ENCODE results near the gene CCNG1. TPM values are rescaled to one million over a fixed set of nuclear protein-coding genes. Genes with fewer than 3 reads are reported as not detected.

Gene CCNG1
- polyA plus RNA-seq, 1 donor (not counting 4 experiments of a cell fraction or from before 2014, with no cell fraction given), result 96.7 TPM

DNA sequence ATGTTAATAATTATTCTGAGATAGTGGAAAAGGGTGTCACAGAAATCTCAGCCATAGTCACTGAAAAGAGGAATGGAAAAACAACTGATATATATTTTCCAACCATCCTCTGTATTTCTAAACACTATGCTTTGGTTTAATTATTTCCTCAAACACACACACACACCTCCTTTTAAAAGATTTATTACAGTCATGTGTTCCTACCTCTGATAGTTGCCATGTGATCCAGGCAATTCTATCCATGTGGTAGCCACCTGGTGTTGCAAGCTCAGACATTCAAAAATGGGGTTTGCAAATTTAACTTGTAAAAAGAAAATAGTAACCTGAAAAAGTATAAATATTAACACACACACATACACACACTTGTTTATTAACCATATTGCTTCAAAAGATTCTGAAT lies 40.0 kb upstream of the CCNG1 start:
- dilution Hi-C loops (cut with MboI; ENCODE audit: extremely low pct_ligation_motif_present, low sequenced_read_pairs), result no loop called here
- Histone ChIP-seq H3K4me1 (ENCODE audit: control insufficient read depth, extremely low read depth, insufficient read depth, low read length) (no peaks in the 10 kb centered on the region), H4K20me1 (ENCODE audit: control insufficient read depth, extremely low read depth, insufficient read depth, low read length) (no peaks in the 10 kb centered on the region), H3K9ac (ENCODE audit: control insufficient read depth, extremely low read depth, insufficient read depth, low read length) (no peak overlapping the region), H2AFZ (ENCODE audit: control insufficient read depth, low read length) (no peak overlapping the region), H3K27me3 (ENCODE audit: control insufficient read depth, extremely low read depth, insufficient read depth, low read length) (no peaks in the 10 kb centered on the region), H3K79me2 (ENCODE audit: control insufficient read depth, insufficient read depth, low read length) (no peaks in the 10 kb centered on the region), H3K36me3 (ENCODE audit: control insufficient read depth in 2 of 2, extremely low read depth in 1 of 2, insufficient read depth in 2 of 2, low read length in 2 of 2) (no peaks in the 10 kb centered on the region), H3K27ac (ENCODE audit: control insufficient read depth, insufficient read depth, low read length) (no peak overlapping the region), H3K9me1 (ENCODE audit: control insufficient read depth, extremely low read depth, insufficient read depth, low read length) (no peaks in the 10 kb centered on the region), H3K4me2 (ENCODE audit: control insufficient read depth, extremely low read depth, insufficient read depth, low read depth, low read length) (no peak overlapping the region), H3K9me3 (ENCODE audit: control insufficient read depth, low read depth, low read length) (no peaks in the 10 kb centered on the region), H3K4me3 (ENCODE audit: control insufficient read depth in 2 of 3, extremely low read depth in 1 of 3, insufficient read depth in 2 of 3, low read depth in 1 of 3, low read length in 3 of 3) (no peak overlapping the region)
- TF ChIP-seq EZH2 (IDR thresholded peaks at IDR 0.05; ENCODE audit: low read length), result no peak
- TF ChIP-seq, protein P1, sequence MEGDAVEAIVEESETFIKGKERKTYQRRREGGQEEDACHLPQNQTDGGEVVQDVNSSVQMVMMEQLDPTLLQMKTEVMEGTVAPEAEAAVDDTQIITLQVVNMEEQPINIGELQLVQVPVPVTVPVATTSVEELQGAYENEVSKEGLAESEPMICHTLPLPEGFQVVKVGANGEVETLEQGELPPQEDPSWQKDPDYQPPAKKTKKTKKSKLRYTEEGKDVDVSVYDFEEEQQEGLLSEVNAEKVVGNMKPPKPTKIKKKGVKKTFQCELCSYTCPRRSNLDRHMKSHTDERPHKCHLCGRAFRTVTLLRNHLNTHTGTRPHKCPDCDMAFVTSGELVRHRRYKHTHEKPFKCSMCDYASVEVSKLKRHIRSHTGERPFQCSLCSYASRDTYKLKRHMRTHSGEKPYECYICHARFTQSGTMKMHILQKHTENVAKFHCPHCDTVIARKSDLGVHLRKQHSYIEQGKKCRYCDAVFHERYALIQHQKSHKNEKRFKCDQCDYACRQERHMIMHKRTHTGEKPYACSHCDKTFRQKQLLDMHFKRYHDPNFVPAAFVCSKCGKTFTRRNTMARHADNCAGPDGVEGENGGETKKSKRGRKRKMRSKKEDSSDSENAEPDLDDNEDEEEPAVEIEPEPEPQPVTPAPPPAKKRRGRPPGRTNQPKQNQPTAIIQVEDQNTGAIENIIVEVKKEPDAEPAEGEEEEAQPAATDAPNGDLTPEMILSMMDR (optimal IDR thresholded peaks at IDR 0.05 in 1 of 3, IDR thresholded peaks at IDR 0.05 in 1 of 3, conservative IDR thresholded peaks at IDR 0.05 in 1 of 3; ENCODE audit: extremely low read depth in 1 of 3, insufficient read depth in 2 of 3, low read length in 3 of 3), result no peak
- DNase-seq (ENCODE audit: low read depth, low spot score), result no peak
- no peak for FAIRE-seq

DNA sequence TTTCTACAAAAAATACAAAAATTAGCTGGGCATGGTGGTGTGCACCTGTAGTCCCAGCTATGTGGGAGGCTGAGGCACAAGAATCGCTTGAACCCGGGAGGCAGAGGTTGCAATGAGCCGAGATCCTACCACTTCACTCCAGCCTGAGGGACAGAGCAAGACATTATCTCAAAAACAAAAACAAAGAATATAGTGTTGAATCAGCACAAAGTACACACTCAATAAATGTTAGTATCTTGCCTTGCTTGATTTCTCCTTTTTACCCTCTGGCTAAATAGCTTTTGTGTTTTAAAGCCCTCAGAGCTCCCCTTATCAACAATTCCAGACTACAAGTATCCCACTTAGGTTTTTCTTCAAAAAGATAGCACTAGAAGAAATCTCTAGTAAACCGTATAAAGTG lies 37.5 kb upstream of the CCNG1 start:
- Histone ChIP-seq H3K36me3 (ENCODE audit: control insufficient read depth in 2 of 2, extremely low read depth in 1 of 2, insufficient read depth in 2 of 2, low read length in 2 of 2) (no peaks in the 10 kb centered on the region), H3K9me3 (ENCODE audit: control insufficient read depth, low read depth, low read length) (no peaks in the 10 kb centered on the region), H3K4me1 (ENCODE audit: control insufficient read depth, extremely low read depth, insufficient read depth, low read length) (no peaks in the 10 kb centered on the region), H2AFZ (ENCODE audit: control insufficient read depth, low read length) (no peak overlapping the region), H3K4me3 (ENCODE audit: control insufficient read depth in 2 of 3, extremely low read depth in 1 of 3, insufficient read depth in 2 of 3, low read depth in 1 of 3, low read length in 3 of 3) (no peak overlapping the region), H3K79me2 (ENCODE audit: control insufficient read depth, insufficient read depth, low read length) (no peaks in the 10 kb centered on the region), H3K4me2 (ENCODE audit: control insufficient read depth, extremely low read depth, insufficient read depth, low read depth, low read length) (no peak overlapping the region), H3K9ac (ENCODE audit: control insufficient read depth, extremely low read depth, insufficient read depth, low read length) (no peak overlapping the region), H3K27ac (ENCODE audit: control insufficient read depth, insufficient read depth, low read length) (no peak overlapping the region), H4K20me1 (ENCODE audit: control insufficient read depth, extremely low read depth, insufficient read depth, low read length) (no peaks in the 10 kb centered on the region), H3K27me3 (ENCODE audit: control insufficient read depth, extremely low read depth, insufficient read depth, low read length) (no peaks in the 10 kb centered on the region), H3K9me1 (ENCODE audit: control insufficient read depth, extremely low read depth, insufficient read depth, low read length) (no peaks in the 10 kb centered on the region)
- TF ChIP-seq, protein P1 (optimal IDR thresholded peaks at IDR 0.05 in 1 of 3, IDR thresholded peaks at IDR 0.05 in 1 of 3, conservative IDR thresholded peaks at IDR 0.05 in 1 of 3; ENCODE audit: extremely low read depth in 1 of 3, insufficient read depth in 2 of 3, low read length in 3 of 3), result no peak
- TF ChIP-seq EZH2 (IDR thresholded peaks at IDR 0.05; ENCODE audit: low read length), result no peak
- FAIRE-seq (no peak), DNase-seq (ENCODE audit: low read depth, low spot score) (no peak)
- dilution Hi-C loops (cut with MboI; ENCODE audit: extremely low pct_ligation_motif_present, low sequenced_read_pairs), result no loop called here

Measured in keratinocyte (primary cell).